Tibial nerve (tissue), 4 donors: Measurements from ENCODE around the gene ABHD13. TPM values are rescaled to one million over a fixed set of nuclear protein-coding genes. Genes with fewer than 3 reads are reported as not detected.

Source experiments
- DNase-seq, 2 donors: peaks; one replicate each; pipeline ENCODE4 v3.0.0-alpha.2; 2019; ENCODE audit warnings: low spot score in 2 of 2
- H3K27ac ChIP-seq, 4 donors: fragments of 200-600 bp; sonication (generic) in 3 of 4; one replicate each; pipeline ENCODE4 v1.5.1; 2017 to 2019; ENCODE audit warnings: mild to moderate bottlenecking in 1 of 4
- H3K27me3 ChIP-seq, 2 donors: fragments of 200-600 bp; sonication (generic) in 1 of 2; one replicate each; pipeline versions ENCODE4 v1.5.1 to v1.6.0; 2017 to 2019
- H3K36me3 ChIP-seq, 3 donors: fragments of 200-600 bp; sonication (generic); one replicate each; pipeline ENCODE4 v1.5.1; 2018 to 2019
- H3K4me1 ChIP-seq, 4 donors: fragments of 200-600 bp; sonication (generic) in 3 of 4; one replicate each; pipeline ENCODE4 v1.5.1; 2017 to 2019
- H3K4me3 ChIP-seq, 4 donors: fragments of 200-600 bp; sonication (generic) in 3 of 4; one replicate each; pipeline ENCODE4 v1.5.1; 2017 to 2019; ENCODE audit warnings: mild to moderate bottlenecking in 1 of 4, moderate library complexity in 1 of 4
- H3K9me3 ChIP-seq, 4 donors: fragments of 200-600 bp; sonication (generic) in 3 of 4; one replicate each; pipeline ENCODE4 v1.5.1; 2017 to 2019
- CTCF ChIP-seq, 5 experiments: fragments of 200-600 bp in 3 of 5; fragments of 450-650 bp in 2 of 5; sonication (generic) in 3 of 5; IDR thresholded peaks; one replicate each; pipeline ENCODE4 v1.5.1; 2016 to 2019; ENCODE audit warnings: antibody characterized with exemption in 5 of 5, mild to moderate bottlenecking in 3 of 5, moderate library complexity in 2 of 5
- EP300 ChIP-seq, 2 donors: sonication (generic); formaldehyde crosslinking; IDR thresholded peaks; one replicate each; pipeline ENCODE4 v1.6.1; 2017; ENCODE audit warnings: antibody characterized with exemption in 2 of 2, mild to moderate bottlenecking in 1 of 2
- POLR2A ChIP-seq, 2 donors: fragments of 450-650 bp; IDR thresholded peaks; one replicate each; pipeline ENCODE4 v1.6.1; 2017; ENCODE audit warnings: antibody characterized with exemption in 2 of 2, mild to moderate bottlenecking in 2 of 2, moderate library complexity in 2 of 2
- WGBS, 2 donors: methylation state at CpG; one replicate each; pipeline ENCODE4 v1.1.5; 2018; 5-methylcytosine and 5-hydroxymethylcytosine counted together
- total RNA-seq, 4 donors: library from RNA; depleted of rRNA; stranded (reverse); fragments of >200 nt; gene quantifications; one replicate each; pipeline ENCODE4 v1.1.0, GENCODE V29; 2016

ABHD13 gene
- total RNA-seq, 4 donors from 2014 or later, result 7.2 to 11.0 (median 9.0) TPM

- 83 to 87% methylated on average over 3 of the region's 3 CpGs for WGBS, 2 donors
- TF ChIP-seq CTCF (IDR thresholded peaks at IDR 0.05) (no peak), POLR2A (IDR thresholded peaks at IDR 0.05) (no peak), EP300 (IDR thresholded peaks at IDR 0.05) (no peak)
Observed at GRCh38 chr13:108185223-108185622, 33.0 kb upstream of the ABHD13 start.

GRCh38 chr13:108188260-108188659, 29.9 kb upstream of the ABHD13 start:
- peaks cover 0 to 3% (median 0%) of the 10 kb centered on the region in 4 donors for H3K9me3 ChIP-seq
- TF ChIP-seq CTCF (IDR thresholded peaks at IDR 0.05) (no peak), EP300 (IDR thresholded peaks at IDR 0.05) (no peak), POLR2A (IDR thresholded peaks at IDR 0.05) (no peak)
- no peaks in the 10 kb centered on the region for H3K4me1 ChIP-seq
- H3K4me3 ChIP-seq, result no peak overlapping the region
- WGBS, 2 donors, result 68 to 69% methylated on average over 2 of the region's 2 CpGs
- no peaks in the 10 kb centered on the region for H3K27me3 ChIP-seq
- no peak for DNase-seq
- no peak overlapping the region for H3K27ac ChIP-seq
- no peaks in the 10 kb centered on the region for H3K36me3 ChIP-seq

More at GRCh38 chr13:108185223-108185622, 33.0 kb upstream of the ABHD13 start:
- DNase-seq, result no peak
- H3K4me1 ChIP-seq, result no peaks in the 10 kb centered on the region
- no peaks in the 10 kb centered on the region for H3K36me3 ChIP-seq
- H3K4me3 ChIP-seq, result no peak overlapping the region
- no peak overlapping the region for H3K27ac ChIP-seq
- H3K9me3 ChIP-seq, result no peaks in the 10 kb centered on the region
- H3K27me3 ChIP-seq, result no peaks in the 10 kb centered on the region

GRCh38 chr13:108190897-108191296, 27.3 kb upstream of the ABHD13 start:
- WGBS, 2 donors, result 27 to 30% methylated on average over 3 of the region's 3 CpGs
- H3K4me3 ChIP-seq, result no peak overlapping the region

GRCh38 chr13:108193806-108194205, 24.4 kb upstream of the ABHD13 start:
- no peak overlapping the region for H3K27ac ChIP-seq
- H3K27me3 ChIP-seq, result no peaks in the 10 kb centered on the region
- no peak for TF ChIP-seq POLR2A (IDR thresholded peaks at IDR 0.05)
- no peak for TF ChIP-seq CTCF (IDR thresholded peaks at IDR 0.05)
- no peak for TF ChIP-seq EP300 (IDR thresholded peaks at IDR 0.05)
- no peaks in the 10 kb centered on the region for H3K4me1 ChIP-seq
- no peak for DNase-seq
- H3K4me3 ChIP-seq, result no peak overlapping the region
- peaks cover 0 to 18% (median 1%) of the 10 kb centered on the region in 4 donors for H3K9me3 ChIP-seq
- H3K36me3 ChIP-seq, result no peaks in the 10 kb centered on the region

More at GRCh38 chr13:108190897-108191296, 27.3 kb upstream of the ABHD13 start:
- DNase-seq, result no peak
- no peaks in the 10 kb centered on the region for H3K4me1 ChIP-seq
- no peaks in the 10 kb centered on the region for H3K27me3 ChIP-seq
- no peaks in the 10 kb centered on the region for H3K36me3 ChIP-seq
- TF ChIP-seq POLR2A (IDR thresholded peaks at IDR 0.05) (no peak), CTCF (IDR thresholded peaks at IDR 0.05) (no peak), EP300 (IDR thresholded peaks at IDR 0.05) (no peak)
- peaks cover 0 to 18% (median 1%) of the 10 kb centered on the region in 4 donors for H3K9me3 ChIP-seq
- no peak overlapping the region for H3K27ac ChIP-seq

- H3K4me3 ChIP-seq, result no peak overlapping the region
- TF ChIP-seq EP300 (IDR thresholded peaks at IDR 0.05) (no peak), CTCF (IDR thresholded peaks at IDR 0.05) (no peak), POLR2A (IDR thresholded peaks at IDR 0.05) (no peak)
- WGBS, 2 donors, result 85 to 87% methylated on average over 5 of the region's 5 CpGs
- peaks cover 0 to 18% (median 1%) of the 10 kb centered on the region in 4 donors for H3K9me3 ChIP-seq
- H3K27me3 ChIP-seq, result no peaks in the 10 kb centered on the region
- H3K27ac ChIP-seq, result no peak overlapping the region
- DNase-seq, result no peak
- H3K36me3 ChIP-seq, result no peaks in the 10 kb centered on the region
- no peaks in the 10 kb centered on the region for H3K4me1 ChIP-seq
Observed at GRCh38 chr13:108194435-108194936, 23.7 kb upstream of the ABHD13 start.
